Neural progenitor cell (in vitro differentiated cells): ENCODE data around the gene TMEM242.

ENCODE experiments used
- CTCF ChIP-seq: fragments of 200-600 bp; sonication (generic); IDR thresholded peaks from 2 replicates; pipeline ENCODE4 v1.5.1; 2017; ENCODE audit warnings: antibody characterized with exemption, mild to moderate bottlenecking
- EZH2 ChIP-seq: fragments of 200-600 bp; sonication (generic); IDR thresholded peaks from 2 replicates; pipeline ENCODE4 v1.6.1; 2017; ENCODE audit warnings: antibody characterized with exemption, mild to moderate bottlenecking, moderate library complexity
- EZH2phosphoT487 ChIP-seq: fragments of 200-600 bp; sonication (generic); IDR thresholded peaks from 2 replicates; pipeline ENCODE4 v1.6.1; 2017; ENCODE audit warnings: antibody characterized with exemption

DNA sequence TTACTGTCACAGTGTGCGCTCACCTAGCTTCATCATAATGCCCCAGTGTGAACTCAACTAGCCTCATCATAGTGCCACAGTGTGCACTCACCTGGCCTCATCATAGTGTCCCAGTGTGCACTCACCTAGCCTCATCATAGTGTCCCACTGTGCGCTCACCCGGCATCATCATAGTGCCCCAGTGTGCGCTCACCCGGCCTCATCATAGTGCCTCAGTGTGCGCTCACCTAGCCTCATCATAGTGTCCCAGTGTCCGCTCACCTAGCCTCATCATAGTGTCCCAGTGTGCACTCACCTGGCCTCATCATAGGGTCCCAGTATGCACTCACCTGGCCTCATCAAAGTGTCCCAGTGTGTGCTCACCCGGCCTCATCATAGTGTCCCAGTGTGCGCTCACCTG lies 10.6 kb downstream of the TMEM242 start:
- no peak for TF ChIP-seq EZH2
- no peak for TF ChIP-seq CTCF
- TF ChIP-seq EZH2phosphoT487: no peak
